HG02870 (cell line): ENCODE measurements around the gene CHST11.

Experiments
- ATAC-seq: cut with Tn5 transposase; IDR thresholded peaks from one replicate; pipeline ENCODE4 v1.9.1; 2021; ENCODE audit warnings: mild to moderate bottlenecking, moderate library complexity; ENCODE audit not compliant: unreplicated experiment

Gene CHST11

GRCh38 chr12:104669851-104670337 lies 213.1 kb downstream of the CHST11 start:
- peak; percentile 65 for ATAC-seq

GRCh38 chr12:104670439-104671408 lies 214.0 kb downstream of the CHST11 start:
- ATAC-seq = no peak

GRCh38 chr12:104671409-104672095 lies 214.8 kb downstream of the CHST11 start:
- peak; percentile 60 for ATAC-seq

- no peak for ATAC-seq
Measured at GRCh38 chr12:104672096-104672445, 215.3 kb downstream of the CHST11 start.

DNA sequence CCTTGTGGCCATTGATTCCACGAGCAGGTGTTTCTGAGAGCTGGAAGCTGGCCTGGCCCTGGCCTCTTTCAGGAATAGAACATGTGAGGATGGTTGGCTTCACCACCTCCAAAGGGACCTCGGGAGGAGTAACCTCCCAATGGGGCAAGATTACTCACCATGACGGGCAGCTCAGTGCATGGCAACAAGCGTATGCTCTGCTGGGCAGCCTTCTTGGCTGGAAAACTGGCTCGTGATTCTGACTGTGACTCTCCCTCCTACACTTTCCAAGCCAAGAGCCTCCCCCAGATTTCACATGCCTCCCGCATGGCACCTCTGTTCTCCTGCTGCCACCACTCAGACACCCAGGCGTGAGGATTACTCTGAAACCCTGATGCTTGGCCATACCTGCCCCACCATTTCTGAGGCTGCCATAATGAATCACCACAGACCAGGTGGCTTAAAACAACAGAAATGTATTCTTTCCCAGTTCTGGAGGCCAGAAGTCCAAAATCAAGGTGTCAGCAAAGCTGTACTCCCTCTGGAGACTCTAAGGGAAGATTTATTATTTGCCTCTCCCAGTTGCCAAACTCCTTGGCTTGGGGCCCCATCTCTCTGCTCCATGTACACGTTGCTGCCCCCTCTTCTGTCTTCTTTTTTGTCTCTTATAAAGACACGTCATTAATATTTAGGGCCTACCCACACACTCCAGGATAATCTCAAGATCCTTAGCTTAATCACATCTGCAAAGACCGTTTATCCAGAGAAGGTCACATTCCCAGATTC lies 215.9 kb downstream of the CHST11 start:
- ATAC-seq = no peak

GRCh38 chr12:104673294-104673693 lies 216.5 kb downstream of the CHST11 start:
- ATAC-seq = no peak

GRCh38 chr12:104673696-104674482 lies 217.1 kb downstream of the CHST11 start:
- no peak for ATAC-seq

- ATAC-seq = no peak
Measured at GRCh38 chr12:104676636-104677035, 219.9 kb downstream of the CHST11 start.

- ATAC-seq = no peak
Measured at GRCh38 chr12:104677441-104678089, 220.8 kb downstream of the CHST11 start.

DNA sequence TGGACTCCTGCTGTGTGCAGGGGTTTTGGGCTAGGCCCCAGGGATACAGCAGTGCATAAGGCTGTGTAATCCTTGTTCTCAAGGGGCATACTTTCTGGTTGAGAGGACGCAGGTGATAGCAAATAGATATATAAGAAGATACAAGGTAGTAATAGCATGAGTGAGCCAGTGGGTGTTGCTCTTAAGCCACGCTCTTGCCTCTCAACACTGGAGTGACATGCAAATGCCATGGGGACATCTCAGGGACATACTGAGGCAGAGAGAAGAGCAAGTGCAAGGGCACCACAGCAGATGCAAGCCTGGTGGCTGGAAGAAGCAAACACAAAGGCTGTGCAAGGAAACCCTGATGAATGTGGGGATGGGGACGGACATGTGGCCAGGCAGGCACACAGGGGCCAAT lies 223.3 kb downstream of the CHST11 start:
- ATAC-seq = peak; percentile 51

DNA sequence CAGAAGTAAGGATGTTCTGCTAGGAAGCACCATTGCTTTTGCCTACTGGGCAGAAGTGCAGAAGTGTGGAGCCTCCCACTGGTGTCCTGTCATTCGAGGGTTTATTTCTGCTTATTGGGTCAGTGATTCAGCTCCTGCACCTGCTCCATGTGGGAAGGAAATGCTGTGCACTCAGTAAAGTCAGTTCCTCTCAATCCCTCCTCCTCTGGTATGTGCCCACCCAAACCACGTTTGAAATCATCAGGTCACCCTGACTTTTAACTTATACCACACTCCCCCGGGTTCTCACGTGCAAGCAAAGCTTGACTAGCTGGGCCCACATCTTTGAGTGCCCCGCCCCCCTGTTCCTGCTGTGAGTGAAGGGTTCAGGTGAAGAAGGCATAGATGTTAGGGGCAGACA lies 223.7 kb downstream of the CHST11 start:
- ATAC-seq = no peak

GRCh38 chr12:104681012-104681690 lies 224.4 kb downstream of the CHST11 start:
- ATAC-seq = no peak

GRCh38 chr12:104682790-104683279 lies 226.1 kb downstream of the CHST11 start:
- peak; percentile 65 for ATAC-seq

DNA sequence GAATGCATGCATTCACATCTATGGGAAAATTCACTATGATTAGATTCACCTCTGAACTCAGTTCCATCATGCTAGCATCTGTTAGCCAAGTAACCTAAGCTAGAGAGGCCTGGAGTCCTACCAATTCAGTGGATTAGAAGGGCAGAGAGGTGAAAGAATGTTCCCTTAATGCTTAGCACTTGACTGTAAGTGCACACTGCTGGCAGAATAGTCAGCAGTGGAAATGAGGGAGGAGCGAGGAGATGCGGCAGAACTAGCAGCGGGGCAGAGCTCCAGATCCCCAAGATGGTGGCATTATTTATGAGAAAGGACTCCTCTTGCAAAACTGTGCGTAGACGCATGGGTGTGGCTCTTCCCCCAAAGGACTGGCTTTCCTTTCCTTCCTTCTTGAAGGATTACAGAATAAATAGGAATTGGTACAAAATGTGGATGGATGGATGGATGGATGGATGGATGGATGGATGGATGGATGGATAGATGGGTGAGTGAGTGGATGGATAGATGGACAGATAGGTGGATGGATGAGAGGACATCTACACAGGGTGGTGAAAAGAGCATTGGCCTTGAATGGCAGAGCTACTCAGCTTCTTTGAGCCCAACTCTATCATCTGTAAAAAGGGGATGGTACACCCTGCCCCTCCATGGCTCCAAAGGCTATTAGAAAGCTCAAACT lies 227.2 kb downstream of the CHST11 start:
- no peak for ATAC-seq

GRCh38 chr12:104684884-104685283 lies 228.1 kb downstream of the CHST11 start:
- no peak for ATAC-seq

GRCh38 chr12:104685366-104685765 lies 228.6 kb downstream of the CHST11 start:
- no peak for ATAC-seq

GRCh38 chr12:104686196-104686595 lies 229.4 kb downstream of the CHST11 start:
- ATAC-seq = no peak

GRCh38 chr12:104687823-104688573 lies 231.2 kb downstream of the CHST11 start:
- no peak for ATAC-seq
